ENCODE measurements around the gene UNC93B1. TPM values are rescaled to one million over a fixed set of nuclear protein-coding genes. Genes with fewer than 3 reads are reported as not detected.
A peak's percentile ranks its signal among the peaks of the same experiment; 100 is the strongest.

Gene UNC93B1
- total RNA-seq, 1 donor = 62.7 TPM

DNA sequence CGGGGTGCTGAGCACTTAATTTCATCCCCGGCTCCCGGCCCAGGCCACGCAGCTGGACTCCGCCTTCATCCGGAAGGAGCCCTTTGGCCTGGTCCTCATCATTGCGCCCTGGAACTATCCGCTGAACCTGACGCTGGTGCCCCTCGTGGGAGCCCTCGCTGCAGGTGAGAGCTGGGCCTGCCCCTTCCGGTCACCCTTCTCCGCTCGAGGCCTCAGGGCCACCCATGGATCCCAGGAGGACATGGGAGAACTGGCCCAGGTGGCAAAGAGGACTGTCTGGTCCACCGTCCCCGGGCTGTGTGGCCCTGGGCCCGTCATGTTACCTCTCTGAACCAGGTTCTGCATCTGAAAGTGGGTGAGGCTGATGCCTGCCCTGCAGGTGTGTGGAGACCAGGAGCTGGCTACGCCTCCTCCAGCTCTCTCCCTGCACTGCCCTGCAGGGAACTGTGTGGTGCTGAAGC is 14.9 kb upstream of the UNC93B1 start:
- peaks cover 8% of the 10 kb centered on the region for H3K4me1 ChIP-seq (ENCODE audit: insufficient read depth, low read length)
- no peaks in the 10 kb centered on the region for H3K9me3 ChIP-seq (ENCODE audit: low read depth, low read length)
- no peaks in the 10 kb centered on the region for H3K27me3 ChIP-seq (ENCODE audit: insufficient read depth, low read length)
- H3K4me3 ChIP-seq (ENCODE audit: low read length) = no peak overlapping the region

DNA sequence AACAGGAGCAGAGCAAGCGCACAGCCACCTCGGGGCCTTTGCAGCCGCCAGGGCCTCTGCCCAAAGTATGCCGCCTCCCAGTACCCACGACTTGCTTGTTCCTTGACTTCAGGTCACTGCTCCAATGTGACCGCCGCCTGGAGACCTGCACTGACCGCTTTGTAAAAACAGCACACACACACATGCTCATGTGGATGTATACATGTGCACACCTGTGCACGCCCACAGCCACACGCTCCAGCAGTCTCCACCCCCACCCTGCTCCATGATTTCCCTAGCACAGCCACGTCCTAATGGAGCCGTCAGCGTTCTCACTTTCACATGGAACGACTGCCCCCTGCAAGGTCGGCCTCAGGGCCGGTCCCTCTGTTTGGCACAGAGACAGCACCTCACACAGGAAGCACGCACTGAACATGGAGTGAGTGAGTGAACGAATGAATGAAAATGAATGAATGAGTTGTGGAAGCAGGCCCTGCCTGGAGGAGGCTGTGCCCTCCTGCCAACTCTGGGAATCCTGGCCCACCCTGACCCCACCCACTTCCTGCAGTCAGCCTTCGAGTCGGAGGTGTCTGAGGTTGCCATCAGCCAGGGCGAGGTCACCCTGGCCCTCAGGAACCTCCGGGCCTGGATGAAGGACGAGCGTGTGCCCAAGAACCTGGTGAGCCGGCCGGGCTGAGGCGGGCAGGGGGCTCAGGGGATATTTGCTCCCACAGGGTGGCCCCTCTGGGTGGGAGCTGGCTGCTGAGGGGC is 14.3 kb upstream of the UNC93B1 start:
- Histone ChIP-seq H3K4me3 (ENCODE audit: low read length) (no peak overlapping the region), H3K27me3 (ENCODE audit: insufficient read depth, low read length) (no peaks in the 10 kb centered on the region), H3K4me1 (ENCODE audit: insufficient read depth, low read length) (peaks cover 14% of the 10 kb centered on the region), H3K9me3 (ENCODE audit: low read depth, low read length) (no peaks in the 10 kb centered on the region)

DNA sequence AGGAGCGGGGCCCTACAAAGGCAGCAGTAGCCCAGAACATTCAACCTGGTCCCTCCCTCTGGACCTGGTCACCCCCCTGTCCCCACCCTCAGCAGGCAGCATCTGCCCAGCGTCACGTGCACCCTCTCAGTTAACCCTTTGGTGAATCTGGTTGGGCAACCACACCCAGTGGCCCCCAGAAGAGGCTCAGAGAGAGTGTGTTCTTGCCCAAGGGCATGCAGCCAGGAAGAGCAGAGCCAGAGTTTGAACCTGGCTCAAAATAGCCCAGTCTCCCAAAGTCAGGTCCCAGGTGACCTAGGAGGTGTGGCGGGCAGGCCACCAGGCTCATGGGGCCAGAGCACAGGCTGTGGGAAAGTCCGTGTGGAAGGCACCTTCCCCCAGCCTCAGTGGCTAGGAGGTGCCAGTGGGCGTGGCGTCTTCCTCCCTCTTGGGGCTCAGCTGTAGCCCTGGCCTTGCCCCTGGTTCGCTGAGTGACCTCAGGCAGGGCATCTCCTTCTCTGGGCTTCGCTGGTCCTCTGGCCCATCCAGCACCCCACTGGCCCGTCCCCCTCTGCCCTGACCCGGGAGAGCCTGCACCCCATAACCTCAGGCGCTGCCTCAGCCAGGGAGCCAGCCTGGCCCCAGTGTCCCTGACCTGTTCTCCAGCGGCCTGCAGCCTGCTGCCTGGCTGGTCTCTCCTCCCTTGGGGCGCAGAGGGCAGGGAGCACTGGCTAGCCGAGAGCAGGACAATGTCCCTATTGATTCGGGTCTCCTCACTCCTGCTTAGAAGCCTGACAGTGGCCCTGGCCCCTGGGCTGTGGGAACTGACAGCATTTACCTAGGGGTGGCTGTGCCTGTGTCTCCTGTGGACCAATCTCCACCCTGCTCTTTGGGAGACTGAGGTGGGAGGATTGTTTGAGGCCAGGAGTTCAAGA is 13.3 kb upstream of the UNC93B1 start:
- H3K4me1 ChIP-seq (ENCODE audit: insufficient read depth, low read length) = peaks cover 24% of the 10 kb centered on the region
- H3K9me3 ChIP-seq (ENCODE audit: low read depth, low read length) = no peaks in the 10 kb centered on the region
- H3K4me3 ChIP-seq (ENCODE audit: low read length) = no peak overlapping the region
- H3K27me3 ChIP-seq (ENCODE audit: insufficient read depth, low read length) = no peaks in the 10 kb centered on the region

GRCh38 chr11:68016161-68016903 is 12.4 kb upstream of the UNC93B1 start:
- no peak overlapping the region for H3K4me3 ChIP-seq (ENCODE audit: low read length)
- H3K9me3 ChIP-seq (ENCODE audit: low read depth, low read length) = no peaks in the 10 kb centered on the region
- no peaks in the 10 kb centered on the region for H3K27me3 ChIP-seq (ENCODE audit: insufficient read depth, low read length)
- H3K4me1 ChIP-seq (ENCODE audit: insufficient read depth, low read length) = peaks cover 33% of the 10 kb centered on the region

- no peaks in the 10 kb centered on the region for H3K27me3 ChIP-seq (ENCODE audit: insufficient read depth, low read length)
- H3K9me3 ChIP-seq (ENCODE audit: low read depth, low read length) = no peaks in the 10 kb centered on the region
- peaks cover 41% of the 10 kb centered on the region for H3K4me1 ChIP-seq (ENCODE audit: insufficient read depth, low read length)
- no peak overlapping the region for H3K4me3 ChIP-seq (ENCODE audit: low read length)
Measured at GRCh38 chr11:68015467-68015866, 11.6 kb upstream of the UNC93B1 start.

- peaks cover 46% of the 10 kb centered on the region for H3K4me1 ChIP-seq (ENCODE audit: insufficient read depth, low read length)
- no peaks in the 10 kb centered on the region for H3K9me3 ChIP-seq (ENCODE audit: low read depth, low read length)
- no peaks in the 10 kb centered on the region for H3K27me3 ChIP-seq (ENCODE audit: insufficient read depth, low read length)
- H3K4me3 ChIP-seq (ENCODE audit: low read length) = no peak overlapping the region
Measured at GRCh38 chr11:68014947-68015447, 11.1 kb upstream of the UNC93B1 start.

GRCh38 chr11:68014157-68014946 is 10.5 kb upstream of the UNC93B1 start:
- Histone ChIP-seq H3K4me3 (ENCODE audit: low read length) (no peak overlapping the region), H3K27me3 (ENCODE audit: insufficient read depth, low read length) (no peaks in the 10 kb centered on the region), H3K9me3 (ENCODE audit: low read depth, low read length) (no peaks in the 10 kb centered on the region), H3K4me1 (ENCODE audit: insufficient read depth, low read length) (peaks cover 52% of the 10 kb centered on the region)

DNA sequence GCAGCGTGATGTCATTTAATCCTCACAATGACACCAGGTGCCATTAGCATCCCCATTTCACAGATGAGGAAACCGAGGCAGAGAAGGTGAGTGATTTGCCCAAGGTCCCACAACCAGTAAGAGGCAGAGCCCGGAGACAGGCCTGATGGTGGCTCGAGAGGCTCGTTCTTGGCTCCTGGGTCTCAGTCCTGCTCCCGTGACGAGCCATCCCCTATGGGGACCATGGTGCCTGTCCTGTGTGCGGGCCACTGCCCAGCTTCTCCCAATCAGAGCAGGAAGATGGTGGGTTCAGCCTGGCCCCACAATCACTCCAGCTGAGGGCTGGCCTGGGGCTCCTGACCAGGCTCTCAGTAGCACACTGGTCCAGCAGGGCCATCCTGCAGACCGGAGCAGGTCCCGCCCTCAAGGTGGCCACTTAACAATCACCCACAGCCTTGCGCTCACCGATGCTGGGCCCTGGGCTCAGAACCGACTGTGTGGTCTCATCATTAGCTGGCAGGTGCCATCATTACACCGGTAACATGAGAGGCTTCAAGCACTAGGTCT is 9.8 kb upstream of the UNC93B1 start:
- Histone ChIP-seq H3K27me3 (ENCODE audit: insufficient read depth, low read length) (no peaks in the 10 kb centered on the region), H3K9me3 (ENCODE audit: low read depth, low read length) (no peaks in the 10 kb centered on the region), H3K4me3 (ENCODE audit: low read length) (no peak overlapping the region), H3K4me1 (ENCODE audit: insufficient read depth, low read length) (peaks cover 59% of the 10 kb centered on the region)

GRCh38 chr11:68012843-68013610 is 9.1 kb upstream of the UNC93B1 start:
- Histone ChIP-seq H3K4me1 (ENCODE audit: insufficient read depth, low read length) (peaks cover 65% of the 10 kb centered on the region), H3K4me3 (ENCODE audit: low read length) (no peak overlapping the region), H3K27me3 (ENCODE audit: insufficient read depth, low read length) (no peaks in the 10 kb centered on the region), H3K9me3 (ENCODE audit: low read depth, low read length) (no peaks in the 10 kb centered on the region)

DNA sequence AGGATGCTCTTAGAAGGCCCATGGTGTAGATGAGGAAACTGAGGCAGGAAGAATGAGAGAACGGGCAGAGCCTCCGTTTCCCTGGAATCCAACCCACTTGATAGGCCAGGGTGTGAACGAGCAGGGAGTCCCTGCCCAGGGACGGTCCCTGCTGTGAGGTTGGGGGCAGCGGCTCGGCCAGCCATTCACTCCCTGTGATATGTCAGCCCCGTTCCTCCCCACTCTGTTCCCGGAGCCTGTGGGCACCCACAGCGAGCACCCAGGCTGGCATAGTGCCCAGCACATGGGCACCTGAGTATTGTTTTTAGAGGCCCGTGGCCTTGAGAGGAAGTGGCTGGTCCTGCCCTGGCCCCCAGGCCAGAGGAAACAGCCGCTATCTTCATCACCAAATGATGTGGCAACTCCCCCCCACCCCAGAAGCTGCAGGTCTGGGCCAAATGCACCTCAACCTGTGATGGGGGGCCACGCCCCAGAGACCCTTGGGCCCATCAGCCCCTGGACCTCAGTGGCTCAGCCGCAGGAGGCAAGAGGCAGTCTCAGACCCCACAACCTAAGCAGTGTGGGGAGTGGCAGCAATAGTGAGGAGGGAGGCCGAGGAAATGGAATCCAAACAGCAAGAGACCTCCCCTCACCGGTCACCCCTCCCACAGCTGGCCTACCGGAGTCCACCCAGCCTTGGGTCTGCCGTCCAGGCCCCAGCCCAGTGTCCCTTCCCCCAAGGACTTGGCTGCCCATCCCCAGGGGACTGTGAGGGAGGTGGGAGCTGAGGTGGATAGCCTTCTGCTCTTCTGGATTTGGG is 8.3 kb upstream of the UNC93B1 start:
- Histone ChIP-seq H3K9me3 (ENCODE audit: low read depth, low read length) (no peaks in the 10 kb centered on the region), H3K4me1 (ENCODE audit: insufficient read depth, low read length) (peaks cover 67% of the 10 kb centered on the region), H3K4me3 (ENCODE audit: low read length) (no peak overlapping the region), H3K27me3 (ENCODE audit: insufficient read depth, low read length) (no peaks in the 10 kb centered on the region)

DNA sequence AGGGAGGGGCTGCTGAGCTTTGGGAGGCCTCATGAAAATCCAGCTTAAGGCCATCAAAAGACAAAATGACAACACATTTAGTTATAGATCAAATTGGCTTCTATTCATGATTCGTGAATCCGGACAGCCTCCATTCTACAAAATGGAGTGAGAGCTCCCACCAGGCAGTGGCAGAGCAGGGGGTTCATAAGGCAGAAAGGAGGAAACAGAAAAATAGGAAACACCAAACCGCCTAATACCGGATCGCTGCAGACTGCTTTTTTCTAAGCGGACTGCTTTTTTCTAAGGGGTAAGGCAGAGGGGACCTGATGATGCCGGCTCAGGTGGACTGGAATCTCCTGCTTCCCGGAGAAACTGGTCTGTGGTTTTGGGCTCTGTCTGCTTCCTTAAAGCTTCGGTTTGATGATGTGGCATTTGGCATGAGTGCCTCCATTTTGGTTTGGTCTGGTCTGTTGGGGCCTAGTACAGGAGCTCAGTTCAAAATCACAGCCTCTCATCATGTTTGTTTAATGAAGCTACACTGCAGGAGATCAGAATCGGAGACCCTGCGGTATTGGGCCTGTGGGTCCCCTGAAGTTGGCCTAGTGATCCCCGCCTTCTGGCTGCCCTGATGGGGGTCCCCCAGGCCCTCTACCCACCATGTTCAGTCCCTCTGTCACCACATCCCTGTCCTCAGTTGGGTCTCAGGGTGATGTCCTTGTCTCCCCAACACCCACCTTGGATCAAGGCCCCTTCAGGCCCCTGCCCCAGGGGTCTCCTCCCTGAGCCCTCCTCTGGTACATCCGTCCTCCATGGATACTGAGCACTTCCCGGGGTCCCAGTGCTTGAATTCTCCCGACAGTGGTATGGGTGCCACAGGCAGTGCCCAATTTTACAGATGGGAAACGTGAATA is 7.4 kb upstream of the UNC93B1 start:
- Histone ChIP-seq H3K4me3 (ENCODE audit: low read length) (peak overlapping the region; percentile 49), H3K27me3 (ENCODE audit: insufficient read depth, low read length) (no peaks in the 10 kb centered on the region), H3K4me1 (ENCODE audit: insufficient read depth, low read length) (peaks cover 72% of the 10 kb centered on the region), H3K9me3 (ENCODE audit: low read depth, low read length) (no peaks in the 10 kb centered on the region)
